Left ventricle myocardium inferior (tissue), 1 donor: ENCODE data around the gene FA2H. TPM values are rescaled to one million over a fixed set of nuclear protein-coding genes. Genes with fewer than 3 reads are reported as not detected.

ENCODE experiments used
- DNase-seq: peaks from one replicate; pipeline ENCODE4 v3.0.0-alpha.2; 2020
- H3K27ac ChIP-seq: fragments of 200-600 bp; replicated peaks from 2 replicates; pipeline ENCODE4 v1.8.0; 2021
- H3K27me3 ChIP-seq: fragments of 200-600 bp; 2 replicates; pipeline ENCODE4 v1.8.0; 2021; ENCODE audit warnings: low read depth
- H3K36me3 ChIP-seq: fragments of 200-600 bp; 2 replicates; pipeline ENCODE4 v1.8.0; 2021
- H3K4me1 ChIP-seq: fragments of 200-600 bp; 2 replicates; pipeline ENCODE4 v1.8.0; 2021
- H3K4me3 ChIP-seq: fragments of 200-600 bp; 2 replicates; pipeline ENCODE4 v1.8.0; 2021; ENCODE audit warnings: mild to moderate bottlenecking, moderate library complexity
- H3K9me3 ChIP-seq: fragments of 200-600 bp; replicated peaks from 2 replicates; pipeline ENCODE4 v1.8.0; 2021
- CTCF ChIP-seq: fragments of 200-600 bp; IDR thresholded peaks from 2 replicates; pipeline ENCODE4 v1.8.0; 2021; ENCODE audit warnings: antibody characterized with exemption, mild to moderate bottlenecking, borderline replicate concordance
- intact Hi-C: fragments of 100-400 bp; cut with micrococcal nuclease; formaldehyde crosslinking; loops from one replicate; pipeline ENCODE4 v1.11.0; 2022
- total RNA-seq: library from RNA; stranded (reverse); fragmentation: NEBNext Ultra II Directional; extraction: Animal tissue kit (Norgen Biotek cat#: 25700); gene quantifications from one replicate; pipeline ENCODE4 v1.2.1, GENCODE V29; 2021
- donor health status: DM: no; HTN: yes; CAD: no; lungs with severe emphysema.

Gene FA2H
- total RNA-seq, 1 donor from 2014 or later: not detected

- intact Hi-C loops: no loop called here
- peaks cover 71% of the 10 kb centered on the region for H3K27me3 ChIP-seq
- no peaks in the 10 kb centered on the region for H3K9me3 ChIP-seq
- H3K4me3 ChIP-seq: no peak overlapping the region
- no peak overlapping the region for H3K27ac ChIP-seq
- H3K36me3 ChIP-seq: no peaks in the 10 kb centered on the region
- TF ChIP-seq CTCF: no peak
- no peak for DNase-seq
- H3K4me1 ChIP-seq: no peaks in the 10 kb centered on the region
Observed at GRCh38 chr16:74738816-74739215, 35.8 kb downstream of the FA2H start.

GRCh38 chr16:74738113-74738541 is 36.5 kb downstream of the FA2H start:
- Histone ChIP-seq H3K36me3 (no peaks in the 10 kb centered on the region), H3K9me3 (no peaks in the 10 kb centered on the region), H3K27ac (no peak overlapping the region), H3K4me3 (no peak overlapping the region), H3K27me3 (peaks cover 65% of the 10 kb centered on the region), H3K4me1 (no peaks in the 10 kb centered on the region)
- DNase-seq: no peak
- intact Hi-C loops: no loop called here
- TF ChIP-seq CTCF: no peak

- Histone ChIP-seq H3K36me3 (no peaks in the 10 kb centered on the region), H3K27me3 (peaks cover 63% of the 10 kb centered on the region), H3K4me3 (no peak overlapping the region), H3K9me3 (no peaks in the 10 kb centered on the region), H3K27ac (no peak overlapping the region), H3K4me1 (no peaks in the 10 kb centered on the region)
- intact Hi-C loops: no loop called here
- no peak for TF ChIP-seq CTCF
- no peak for DNase-seq
Observed at GRCh38 chr16:74737521-74737920, 37.1 kb downstream of the FA2H start.

GRCh38 chr16:74736531-74737157 is 38.0 kb downstream of the FA2H start:
- Histone ChIP-seq H3K9me3 (no peaks in the 10 kb centered on the region), H3K36me3 (no peaks in the 10 kb centered on the region), H3K4me1 (no peaks in the 10 kb centered on the region), H3K27ac (no peak overlapping the region), H3K27me3 (peaks cover 60% of the 10 kb centered on the region), H3K4me3 (no peak overlapping the region)
- TF ChIP-seq CTCF: no peak
- intact Hi-C loops: no loop called here
- no peak for DNase-seq

GRCh38 chr16:74735554-74735953 is 39.1 kb downstream of the FA2H start:
- no peak overlapping the region for H3K27ac ChIP-seq
- no peaks in the 10 kb centered on the region for H3K9me3 ChIP-seq
- no peaks in the 10 kb centered on the region for H3K36me3 ChIP-seq
- no peak overlapping the region for H3K4me3 ChIP-seq
- intact Hi-C loops: no loop called here
- H3K27me3 ChIP-seq: peaks cover 60% of the 10 kb centered on the region
- no peaks in the 10 kb centered on the region for H3K4me1 ChIP-seq
- DNase-seq: no peak
- TF ChIP-seq CTCF: no peak

GRCh38 chr16:74735162-74735452 is 39.5 kb downstream of the FA2H start:
- no peak for DNase-seq

More at GRCh38 chr16:74735162-74735452, 39.5 kb downstream of the FA2H start:
- no peak for TF ChIP-seq CTCF
- H3K27ac ChIP-seq: no peak overlapping the region
- peaks cover 60% of the 10 kb centered on the region for H3K27me3 ChIP-seq
- H3K9me3 ChIP-seq: no peaks in the 10 kb centered on the region
- no peaks in the 10 kb centered on the region for H3K36me3 ChIP-seq
- intact Hi-C loops: no loop called here
- H3K4me1 ChIP-seq: no peaks in the 10 kb centered on the region
- no peak overlapping the region for H3K4me3 ChIP-seq
